ENCODE results near the gene FARS2. TPM values are rescaled to one million over a fixed set of nuclear protein-coding genes. Genes with fewer than 3 reads are reported as not detected.

Gene FARS2
- total and polyA plus RNA-seq, 7 experiments from 2014 or later: 16.2 to 28.1 (median 20.8) TPM

GRCh38 chr6:5331845-5332442 lies 70.6 kb downstream of the FARS2 start:
- peaks cover 0 to 52% (median 42%) of the 10 kb centered on the region in 7 donors for H3K4me1 Mint-ChIP-seq
- no peak overlapping the region for H3K27ac Mint-ChIP-seq
- no peak overlapping the region for H3K4me3 Mint-ChIP-seq
- Histone ChIP-seq H3K4me1 (ENCODE audit: control insufficient read depth in 2 of 2, insufficient read depth in 2 of 2, low read length in 2 of 2) (no peaks in the 10 kb centered on the region), H3K36me3 (ENCODE audit: control insufficient read depth in 2 of 3, insufficient read depth in 3 of 3, low read length in 3 of 3) (no peaks in the 10 kb centered on the region), H3K27me3 (ENCODE audit: control insufficient read depth in 2 of 2, insufficient read depth in 2 of 2, low read length in 2 of 2) (no peaks in the 10 kb centered on the region), H3K4me3 (ENCODE audit: low read length) (no peak overlapping the region), H3K27ac (ENCODE audit: low read depth, low read length) (no peak overlapping the region), H3K9me3 (ENCODE audit: control insufficient read depth in 2 of 3, low read length in 3 of 3) (no peaks in the 10 kb centered on the region)
- ChIA-PET CTCF (no interaction called here), POLR2A (no interaction called here)
- no peaks in the 10 kb centered on the region for H3K9me3 Mint-ChIP-seq
- no peak for DNase-seq
- H3K36me3 Mint-ChIP-seq: peaks cover 0 to 15% (median 5%) of the 10 kb centered on the region in 5 donors
- intact Hi-C loops (cut with micrococcal nuclease): no loop called here
- no peak for ATAC-seq
- no peaks in the 10 kb centered on the region for H3K27me3 Mint-ChIP-seq

- H3K4me1 ChIP-seq (ENCODE audit: control insufficient read depth in 2 of 2, insufficient read depth in 2 of 2, low read length in 2 of 2): no peaks in the 10 kb centered on the region
- H3K36me3 ChIP-seq (ENCODE audit: control insufficient read depth in 2 of 3, insufficient read depth in 3 of 3, low read length in 3 of 3): no peaks in the 10 kb centered on the region
- intact Hi-C loops (cut with micrococcal nuclease): no loop called here
- Mint-ChIP-seq H3K4me1 (peaks cover 8 to 61% (median 55%) of the 10 kb centered on the region in 7 donors), H3K9me3 (no peaks in the 10 kb centered on the region), H3K36me3 (peaks cover 0 to 8% (median 0%) of the 10 kb centered on the region in 5 donors), H3K27me3 (no peaks in the 10 kb centered on the region), H3K4me3 (no peak overlapping the region), H3K27ac (no peak overlapping the region)
- H3K27me3 ChIP-seq (ENCODE audit: control insufficient read depth in 2 of 2, insufficient read depth in 2 of 2, low read length in 2 of 2): no peaks in the 10 kb centered on the region
- no peak for ATAC-seq
- H3K4me3 ChIP-seq (ENCODE audit: low read length): no peak overlapping the region
- no peaks in the 10 kb centered on the region for H3K9me3 ChIP-seq (ENCODE audit: control insufficient read depth in 2 of 3, low read length in 3 of 3)
- H3K27ac ChIP-seq (ENCODE audit: low read depth, low read length): no peak overlapping the region
- ChIA-PET POLR2A (no interaction called here), CTCF (no interaction called here)
- no peak for DNase-seq
Observed at GRCh38 chr6:5333658-5334057, 72.3 kb downstream of the FARS2 start.

- Mint-ChIP-seq H3K4me1 (peaks cover 10 to 62% (median 56%) of the 10 kb centered on the region in 7 donors), H3K36me3 (peaks cover 0 to 8% (median 0%) of the 10 kb centered on the region in 5 donors), H3K4me3 (no peak overlapping the region), H3K9me3 (no peaks in the 10 kb centered on the region), H3K27ac (no peak overlapping the region), H3K27me3 (no peaks in the 10 kb centered on the region)
- intact Hi-C loops (cut with micrococcal nuclease): no loop called here
- POLR2A ChIA-PET: no interaction called here
- no peak overlapping the region for H3K4me3 ChIP-seq (ENCODE audit: low read length)
- DNase-seq (no peak), ATAC-seq (no peak)
- H3K27me3 ChIP-seq (ENCODE audit: control insufficient read depth in 2 of 2, insufficient read depth in 2 of 2, low read length in 2 of 2): no peaks in the 10 kb centered on the region
- H3K36me3 ChIP-seq (ENCODE audit: control insufficient read depth in 2 of 3, insufficient read depth in 3 of 3, low read length in 3 of 3): no peaks in the 10 kb centered on the region
- no peaks in the 10 kb centered on the region for H3K9me3 ChIP-seq (ENCODE audit: control insufficient read depth in 2 of 3, low read length in 3 of 3)
- H3K4me1 ChIP-seq (ENCODE audit: control insufficient read depth in 2 of 2, insufficient read depth in 2 of 2, low read length in 2 of 2): no peaks in the 10 kb centered on the region
- CTCF ChIA-PET: interaction anchor here (0.6 kb wide), 1 partner anchor 733 kb away, joined by 3 read pairs; no protein-coding TSS in a partner anchor
- H3K27ac ChIP-seq (ENCODE audit: low read depth, low read length): no peak overlapping the region
Observed at GRCh38 chr6:5334341-5334740, 73.0 kb downstream of the FARS2 start.

GRCh38 chr6:5335020-5335419 lies 73.7 kb downstream of the FARS2 start:
- H3K9me3 ChIP-seq (ENCODE audit: control insufficient read depth in 2 of 3, low read length in 3 of 3): no peaks in the 10 kb centered on the region
- Mint-ChIP-seq H3K4me3 (no peak overlapping the region), H3K9me3 (no peaks in the 10 kb centered on the region), H3K36me3 (peaks cover 0 to 8% (median 0%) of the 10 kb centered on the region in 5 donors), H3K27ac (no peak overlapping the region), H3K4me1 (peaks cover 13 to 60% (median 55%) of the 10 kb centered on the region in 7 donors), H3K27me3 (no peaks in the 10 kb centered on the region)
- H3K27me3 ChIP-seq (ENCODE audit: control insufficient read depth in 2 of 2, insufficient read depth in 2 of 2, low read length in 2 of 2): no peaks in the 10 kb centered on the region
- intact Hi-C loops (cut with micrococcal nuclease): no loop called here
- no peak overlapping the region for H3K4me3 ChIP-seq (ENCODE audit: low read length)
- POLR2A ChIA-PET: no interaction called here
- no peak for DNase-seq
- no peaks in the 10 kb centered on the region for H3K36me3 ChIP-seq (ENCODE audit: control insufficient read depth in 2 of 3, insufficient read depth in 3 of 3, low read length in 3 of 3)
- no peak overlapping the region for H3K27ac ChIP-seq (ENCODE audit: low read depth, low read length)
- ATAC-seq: peak; percentile 48
- H3K4me1 ChIP-seq (ENCODE audit: control insufficient read depth in 2 of 2, insufficient read depth in 2 of 2, low read length in 2 of 2): no peaks in the 10 kb centered on the region
- CTCF ChIA-PET: interaction anchor here (0.6 kb wide), 1 partner anchor 732 kb away, joined by 3 read pairs; no protein-coding TSS in a partner anchor

GRCh38 chr6:5337573-5337972 lies 76.3 kb downstream of the FARS2 start:
- no peak overlapping the region for H3K27ac Mint-ChIP-seq
- Histone ChIP-seq H3K27me3 (ENCODE audit: control insufficient read depth in 2 of 2, insufficient read depth in 2 of 2, low read length in 2 of 2) (no peaks in the 10 kb centered on the region), H3K36me3 (ENCODE audit: control insufficient read depth in 2 of 3, insufficient read depth in 3 of 3, low read length in 3 of 3) (no peaks in the 10 kb centered on the region), H3K4me1 (ENCODE audit: control insufficient read depth in 2 of 2, insufficient read depth in 2 of 2, low read length in 2 of 2) (no peaks in the 10 kb centered on the region), H3K27ac (ENCODE audit: low read depth, low read length) (no peak overlapping the region), H3K9me3 (ENCODE audit: control insufficient read depth in 2 of 3, low read length in 3 of 3) (no peaks in the 10 kb centered on the region), H3K4me3 (ENCODE audit: low read length) (no peak overlapping the region)
- H3K9me3 Mint-ChIP-seq: no peaks in the 10 kb centered on the region
- H3K36me3 Mint-ChIP-seq: peaks cover 0 to 5% (median 0%) of the 10 kb centered on the region in 5 donors
- ATAC-seq (no peak), DNase-seq (no peak)
- H3K4me3 Mint-ChIP-seq: no peak overlapping the region
- no peaks in the 10 kb centered on the region for H3K27me3 Mint-ChIP-seq
- CTCF ChIA-PET: no interaction called here
- intact Hi-C loops (cut with micrococcal nuclease): no loop called here
- POLR2A ChIA-PET: no interaction called here
- peaks cover 13 to 46% (median 38%) of the 10 kb centered on the region in 7 donors for H3K4me1 Mint-ChIP-seq

- no peaks in the 10 kb centered on the region for H3K27me3 ChIP-seq (ENCODE audit: control insufficient read depth in 2 of 2, insufficient read depth in 2 of 2, low read length in 2 of 2)
- ChIA-PET POLR2A (no interaction called here), CTCF (no interaction called here)
- H3K27me3 Mint-ChIP-seq: no peaks in the 10 kb centered on the region
- no peak overlapping the region for H3K4me3 ChIP-seq (ENCODE audit: low read length)
- peak overlapping the region in 1 of 10 donors; percentile 44 for H3K4me3 Mint-ChIP-seq
- ATAC-seq (no peak), DNase-seq (no peak)
- H3K36me3 ChIP-seq (ENCODE audit: control insufficient read depth in 2 of 3, insufficient read depth in 3 of 3, low read length in 3 of 3): no peaks in the 10 kb centered on the region
- H3K9me3 Mint-ChIP-seq: no peaks in the 10 kb centered on the region
- peaks cover 13 to 42% (median 37%) of the 10 kb centered on the region in 7 donors for H3K4me1 Mint-ChIP-seq
- intact Hi-C loops (cut with micrococcal nuclease): no loop called here
- H3K9me3 ChIP-seq (ENCODE audit: control insufficient read depth in 2 of 3, low read length in 3 of 3): no peaks in the 10 kb centered on the region
- peaks cover 0 to 7% (median 0%) of the 10 kb centered on the region in 5 donors for H3K36me3 Mint-ChIP-seq
- H3K27ac ChIP-seq (ENCODE audit: low read depth, low read length): no peak overlapping the region
- H3K27ac Mint-ChIP-seq: peak overlapping the region in 3 of 9 donors; percentile 5 to 53 (median 33)
- H3K4me1 ChIP-seq (ENCODE audit: control insufficient read depth in 2 of 2, insufficient read depth in 2 of 2, low read length in 2 of 2): no peaks in the 10 kb centered on the region
Observed at GRCh38 chr6:5338177-5338960, 77.1 kb downstream of the FARS2 start.

All from naive thymus-derived CD4-positive, alpha-beta T cell (primary cell).